Testis (tissue), 3 donors: ENCODE results near the gene RBKS. TPM values are rescaled to one million over a fixed set of nuclear protein-coding genes. Genes with fewer than 3 reads are reported as not detected.
A peak's percentile ranks its signal among the peaks of the same experiment; 100 is the strongest.

Source experiments
- DNase-seq: peaks from one replicate; pipeline ENCODE4 v3.0.0-alpha.2; 2019
- H3K27ac ChIP-seq, 2 donors: fragments of 200-600 bp; sonication (generic); one replicate each; pipeline ENCODE4 v1.5.1; 2019
- H3K27me3 ChIP-seq: fragments of 200-600 bp; sonication (generic); one replicate; pipeline ENCODE4 v1.5.1; 2019
- H3K36me3 ChIP-seq: fragments of 200-600 bp; sonication (generic); one replicate; pipeline ENCODE4 v1.5.1; 2017; ENCODE audit warnings: low read depth; ENCODE audit errors: missing control alignments
- H3K4me1 ChIP-seq: fragments of 200-600 bp; sonication (generic); one replicate; pipeline ENCODE4 v1.5.1; 2019
- H3K4me3 ChIP-seq, 2 donors: fragments of 200-600 bp; sonication (generic); one replicate each; pipeline ENCODE4 v1.5.1; 2017 to 2019
- H3K9me3 ChIP-seq: fragments of 200-600 bp; sonication (generic); one replicate; pipeline ENCODE4 v1.5.1; 2017
- POLR2A ChIP-seq: fragments of 450-650 bp; IDR thresholded peaks from one replicate; pipeline ENCODE4 v1.6.1; 2017; ENCODE audit warnings: antibody characterized with exemption, mild to moderate bottlenecking, moderate library complexity
- WGBS, 2 donors: methylation state at CpG; one replicate each; pipeline ENCODE4 v1.1.5; 2018; 5-methylcytosine and 5-hydroxymethylcytosine counted together
- intact Hi-C: fragments of 100-400 bp; cut with DNase I; formaldehyde crosslinking; loops from one replicate; pipeline ENCODE4 v1.15.1; 2023; ENCODE audit warnings: low total_unique reads
- polyA plus RNA-seq: library from polyadenylated mRNA; stranded (reverse); fragments of 350-450 nt; fragmentation: Illumina TruSeq; extraction: RNeasy Lipid Tissue Mini Kit (QIAGEN cat#74804); gene quantifications from one replicate; pipeline ENCODE4 v1.2.3, GENCODE V29; 2014; ENCODE audit warnings: low read depth, low replicate concordance; ENCODE audit not compliant: insufficient read depth
- total RNA-seq, 2 donors: library from RNA; depleted of rRNA; stranded (reverse); fragments of >200 nt; gene quantifications; one replicate each; pipeline ENCODE4 v1.2.3, GENCODE V29; 2016
- TF ChIP-seq, protein P1 (sequence below), 3 experiments: fragments of 450-650 bp in 2 of 3; fragments of 200-600 bp in 1 of 3; sonication (generic) in 1 of 3; IDR thresholded peaks; one replicate each; pipeline ENCODE4 v1.5.1; 2016 to 2019; ENCODE audit warnings: antibody characterized with exemption in 3 of 3, mild to moderate bottlenecking in 2 of 3, moderate library complexity in 1 of 3

RBKS gene
- total and polyA plus RNA-seq, 3 donors from 2014 or later: 6.1 to 18.4 (median 6.3) TPM

DNA sequence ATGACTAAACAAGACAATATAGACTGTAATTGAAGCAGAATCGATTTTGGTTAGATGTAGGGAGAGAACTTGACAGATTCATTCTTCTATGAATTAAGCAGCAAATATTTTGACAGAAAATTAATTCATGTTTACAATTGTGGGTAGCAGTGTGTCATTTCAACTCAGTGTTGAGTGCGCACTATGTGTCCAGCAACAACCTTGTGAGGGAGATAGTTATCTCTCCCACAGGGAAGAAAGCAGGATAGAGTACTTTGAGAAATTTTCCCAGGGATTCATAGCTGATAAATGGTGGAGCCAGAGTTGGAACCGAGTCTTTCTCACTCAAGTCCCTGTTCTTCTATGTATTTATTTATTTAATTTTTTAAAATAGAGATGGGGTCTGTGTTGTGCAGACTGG is 113.5 kb downstream of the RBKS start:
- WGBS, 2 donors: 77 to 78% methylated on average over 3 of the region's 3 CpGs
- intact Hi-C loops: no loop called here
- peak overlapping the region; percentile 69 to 83 for H3K27ac ChIP-seq
- peaks cover 36% of the 10 kb centered on the region for H3K4me1 ChIP-seq
- TF ChIP-seq, protein P1, sequence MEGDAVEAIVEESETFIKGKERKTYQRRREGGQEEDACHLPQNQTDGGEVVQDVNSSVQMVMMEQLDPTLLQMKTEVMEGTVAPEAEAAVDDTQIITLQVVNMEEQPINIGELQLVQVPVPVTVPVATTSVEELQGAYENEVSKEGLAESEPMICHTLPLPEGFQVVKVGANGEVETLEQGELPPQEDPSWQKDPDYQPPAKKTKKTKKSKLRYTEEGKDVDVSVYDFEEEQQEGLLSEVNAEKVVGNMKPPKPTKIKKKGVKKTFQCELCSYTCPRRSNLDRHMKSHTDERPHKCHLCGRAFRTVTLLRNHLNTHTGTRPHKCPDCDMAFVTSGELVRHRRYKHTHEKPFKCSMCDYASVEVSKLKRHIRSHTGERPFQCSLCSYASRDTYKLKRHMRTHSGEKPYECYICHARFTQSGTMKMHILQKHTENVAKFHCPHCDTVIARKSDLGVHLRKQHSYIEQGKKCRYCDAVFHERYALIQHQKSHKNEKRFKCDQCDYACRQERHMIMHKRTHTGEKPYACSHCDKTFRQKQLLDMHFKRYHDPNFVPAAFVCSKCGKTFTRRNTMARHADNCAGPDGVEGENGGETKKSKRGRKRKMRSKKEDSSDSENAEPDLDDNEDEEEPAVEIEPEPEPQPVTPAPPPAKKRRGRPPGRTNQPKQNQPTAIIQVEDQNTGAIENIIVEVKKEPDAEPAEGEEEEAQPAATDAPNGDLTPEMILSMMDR (IDR thresholded peaks at IDR 0.05): no peak
- no peak for TF ChIP-seq POLR2A
- DNase-seq: no peak
- no peak overlapping the region for H3K4me3 ChIP-seq
- no peaks in the 10 kb centered on the region for H3K36me3 ChIP-seq
- H3K9me3 ChIP-seq: no peaks in the 10 kb centered on the region
- no peaks in the 10 kb centered on the region for H3K27me3 ChIP-seq

DNA sequence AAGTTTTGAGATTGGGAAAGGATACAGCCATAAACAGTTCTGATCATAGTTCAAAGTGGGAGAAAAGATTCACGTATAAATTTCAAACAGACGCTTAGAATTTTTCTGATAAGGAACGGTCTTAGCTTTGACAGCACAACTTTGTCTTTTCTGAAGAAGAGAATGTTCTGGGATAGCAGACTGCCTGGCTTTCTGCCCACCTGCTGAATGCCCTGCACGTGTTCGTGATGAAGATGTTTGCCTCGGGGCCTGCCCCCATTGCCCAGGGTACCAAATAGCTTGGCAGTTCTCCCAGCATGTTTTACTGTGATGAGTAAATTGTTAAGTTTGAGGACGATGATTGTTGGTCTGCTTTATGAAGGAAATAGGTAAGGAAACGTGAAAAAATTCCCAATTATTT is 114.1 kb downstream of the RBKS start:
- TF ChIP-seq, protein P1 (IDR thresholded peaks at IDR 0.05): no peak
- TF ChIP-seq POLR2A: no peak
- intact Hi-C loops: no loop called here
- H3K4me1 ChIP-seq: peaks cover 36% of the 10 kb centered on the region
- no peaks in the 10 kb centered on the region for H3K36me3 ChIP-seq
- DNase-seq: peak; percentile 92
- H3K4me3 ChIP-seq: no peak overlapping the region
- 29 to 46% methylated on average over 8 of the region's 8 CpGs for WGBS, 2 donors
- H3K27me3 ChIP-seq: no peaks in the 10 kb centered on the region
- H3K9me3 ChIP-seq: no peaks in the 10 kb centered on the region
- H3K27ac ChIP-seq: peak overlapping the region; percentile 69 to 83

DNA sequence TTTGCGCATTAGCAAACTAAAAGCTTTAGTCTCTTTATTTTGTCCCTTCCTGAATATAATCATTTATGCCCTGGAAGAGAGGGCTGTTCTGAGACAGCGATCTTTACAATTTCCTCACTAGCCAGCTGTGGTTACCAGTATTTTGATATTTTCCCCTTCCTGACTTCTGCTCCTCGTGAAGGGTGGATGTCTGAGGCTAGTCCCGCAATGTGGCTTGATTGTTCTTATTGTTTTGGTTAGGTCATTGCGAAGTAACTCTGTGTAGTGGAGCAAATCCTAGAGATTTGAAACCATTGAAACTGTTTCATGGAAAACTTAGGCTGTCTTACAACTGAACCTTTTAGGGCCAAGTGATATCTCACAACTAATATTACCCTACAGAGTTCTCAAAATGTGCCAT is 116.2 kb downstream of the RBKS start:
- no peak overlapping the region for H3K4me3 ChIP-seq
- DNase-seq: no peak
- H3K36me3 ChIP-seq: no peaks in the 10 kb centered on the region
- 71 to 75% methylated on average over 5 of the region's 5 CpGs for WGBS, 2 donors
- no peaks in the 10 kb centered on the region for H3K27me3 ChIP-seq
- peaks cover 36% of the 10 kb centered on the region for H3K4me1 ChIP-seq
- peak overlapping the region in 1 of 2 donors; percentile 42 for H3K27ac ChIP-seq
- no peak for TF ChIP-seq POLR2A
- TF ChIP-seq, protein P1 (IDR thresholded peaks at IDR 0.05): no peak
- intact Hi-C loops: no loop called here
- H3K9me3 ChIP-seq: no peaks in the 10 kb centered on the region

DNA sequence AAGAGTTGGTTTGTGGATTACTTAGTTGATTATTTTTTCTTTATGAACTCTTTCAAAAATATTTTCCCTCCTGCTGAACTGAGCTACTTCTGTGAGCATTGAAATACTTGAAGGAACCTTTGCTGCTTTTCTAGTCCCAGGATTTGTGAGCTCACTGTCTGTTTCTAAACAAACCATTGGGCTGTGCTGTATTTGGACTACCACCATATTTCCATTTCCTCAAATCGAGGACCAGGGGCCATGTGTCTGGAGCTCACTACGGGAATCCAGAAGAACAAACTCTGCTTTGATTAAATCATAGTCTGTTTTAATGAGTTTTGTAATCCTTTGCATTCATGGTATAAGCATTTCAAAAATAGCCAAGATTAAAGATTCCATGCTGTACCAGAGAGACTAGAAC is 117.4 kb downstream of the RBKS start:
- peaks cover 36% of the 10 kb centered on the region for H3K4me1 ChIP-seq
- no peak overlapping the region for H3K4me3 ChIP-seq
- no peaks in the 10 kb centered on the region for H3K27me3 ChIP-seq
- H3K36me3 ChIP-seq: no peaks in the 10 kb centered on the region
- DNase-seq: no peak
- WGBS, 2 donors: 0 to 18% methylated on average over 2 of the region's 2 CpGs
- TF ChIP-seq POLR2A: no peak
- TF ChIP-seq, protein P1 (IDR thresholded peaks at IDR 0.05): no peak
- H3K9me3 ChIP-seq: no peaks in the 10 kb centered on the region
- H3K27ac ChIP-seq: peak overlapping the region; percentile 93 to 96
- intact Hi-C loops: no loop called here

DNA sequence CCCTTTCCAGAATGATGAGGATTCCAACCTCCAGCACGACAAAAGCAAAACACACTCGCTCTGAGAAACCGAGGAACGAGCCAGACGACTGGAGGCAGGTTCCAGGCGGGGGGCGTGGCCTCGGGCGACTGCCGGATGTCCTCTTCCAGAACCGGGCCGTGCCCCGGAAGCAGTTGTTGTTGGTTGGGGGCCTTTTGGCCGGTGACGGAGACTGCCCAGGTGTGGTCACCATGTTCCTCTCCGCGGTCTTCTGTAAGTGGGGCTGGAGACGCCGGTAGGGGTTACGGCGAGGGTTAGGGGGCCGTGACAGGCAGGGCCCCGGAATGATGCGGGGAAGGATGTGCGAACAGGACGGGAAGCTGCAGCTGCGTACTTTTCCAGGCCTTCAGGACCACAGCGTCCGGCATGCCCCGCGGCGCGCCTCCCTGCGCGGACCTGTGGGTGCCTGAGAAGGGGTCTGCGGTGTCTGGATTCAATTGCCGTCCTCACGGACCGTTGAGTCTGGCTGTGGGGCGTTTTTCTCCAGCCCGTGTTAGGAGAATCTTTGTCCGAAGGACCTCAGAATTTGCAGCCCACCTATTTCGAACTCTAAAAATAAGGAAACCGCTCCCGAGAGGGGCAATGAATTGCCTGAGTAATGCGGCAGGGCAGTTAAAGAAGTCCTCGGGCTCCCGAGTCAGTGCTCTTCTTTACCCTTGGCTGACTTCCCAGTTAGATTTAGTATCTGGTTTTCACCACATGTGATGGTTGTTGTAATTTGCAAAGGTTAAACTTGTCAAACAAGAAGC is 118.4 kb downstream of the RBKS start, which contains the start of gene MRPL33:
MRPL33 (plus strand) TSS at position 172 of the 788 bp plus-strand sequence; CDS start at position 231, 59 bp downstream.
- Histone ChIP-seq H3K4me1 (peaks cover 36% of the 10 kb centered on the region), H3K9me3 (no peaks in the 10 kb centered on the region), H3K36me3 (no peaks in the 10 kb centered on the region), H3K27me3 (no peaks in the 10 kb centered on the region), H3K27ac (peak within 1 kb of the TSS; percentile 93 to 96), H3K4me3 (peak within 1 kb of the TSS; percentile 88 to 92)
- peak; percentile 97 for DNase-seq
- no peak for TF ChIP-seq POLR2A
- TF ChIP-seq, protein P1 (IDR thresholded peaks at IDR 0.05): no peak
- WGBS, 2 donors: 0% methylated on average over 32 to 48 of the region's 48 CpGs
- intact Hi-C loops: no loop called here
